ENCODE data around the gene CRACDL. TPM values are rescaled to one million over a fixed set of nuclear protein-coding genes. Genes with fewer than 3 reads are reported as not detected.

Gene CRACDL
- total RNA-seq, 3 donors from 2014 or later (not counting 1 experiment from before 2014, with no cell fraction given): 0.09 to 0.40 (median 0.11) TPM

- Histone ChIP-seq H3K27ac (ENCODE audit: low read length) (no peak overlapping the region), H3K36me3 (ENCODE audit: control insufficient read depth, insufficient read depth, low read length) (no peaks in the 10 kb centered on the region), H3K9me3 (ENCODE audit: control insufficient read depth, insufficient read depth, low read length) (no peaks in the 10 kb centered on the region), H3K4me3 (ENCODE audit: low read length) (no peak overlapping the region), H3K4me1 (ENCODE audit: control insufficient read depth, insufficient read depth, low read length) (peaks cover 29% of the 10 kb centered on the region), H3K27me3 (ENCODE audit: control insufficient read depth, insufficient read depth, low read length) (peaks cover 10% of the 10 kb centered on the region)
- TF ChIP-seq, protein P1, sequence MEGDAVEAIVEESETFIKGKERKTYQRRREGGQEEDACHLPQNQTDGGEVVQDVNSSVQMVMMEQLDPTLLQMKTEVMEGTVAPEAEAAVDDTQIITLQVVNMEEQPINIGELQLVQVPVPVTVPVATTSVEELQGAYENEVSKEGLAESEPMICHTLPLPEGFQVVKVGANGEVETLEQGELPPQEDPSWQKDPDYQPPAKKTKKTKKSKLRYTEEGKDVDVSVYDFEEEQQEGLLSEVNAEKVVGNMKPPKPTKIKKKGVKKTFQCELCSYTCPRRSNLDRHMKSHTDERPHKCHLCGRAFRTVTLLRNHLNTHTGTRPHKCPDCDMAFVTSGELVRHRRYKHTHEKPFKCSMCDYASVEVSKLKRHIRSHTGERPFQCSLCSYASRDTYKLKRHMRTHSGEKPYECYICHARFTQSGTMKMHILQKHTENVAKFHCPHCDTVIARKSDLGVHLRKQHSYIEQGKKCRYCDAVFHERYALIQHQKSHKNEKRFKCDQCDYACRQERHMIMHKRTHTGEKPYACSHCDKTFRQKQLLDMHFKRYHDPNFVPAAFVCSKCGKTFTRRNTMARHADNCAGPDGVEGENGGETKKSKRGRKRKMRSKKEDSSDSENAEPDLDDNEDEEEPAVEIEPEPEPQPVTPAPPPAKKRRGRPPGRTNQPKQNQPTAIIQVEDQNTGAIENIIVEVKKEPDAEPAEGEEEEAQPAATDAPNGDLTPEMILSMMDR (IDR thresholded peaks at IDR 0.05): no peak
- Mint-ChIP-seq H3K9me3 (no peaks in the 10 kb centered on the region), H3K36me3 (no peaks in the 10 kb centered on the region), H3K4me3 (no peak overlapping the region), H3K27me3 (ENCODE audit: low read depth in 2 of 2) (peaks cover 14 to 48% of the 10 kb centered on the region in 2 donors), H3K4me1 (peaks cover 18 to 21% of the 10 kb centered on the region in 2 donors), H3K27ac (no peak overlapping the region)
- intact Hi-C loops (cut with micrococcal nuclease): no loop called here
- DNase-seq (no peak), ATAC-seq (no peak)
- 68% methylated on average over 11 of the region's 11 CpGs for WGBS (ENCODE audit: insufficient coverage)
These were observed 27.8 kb downstream of the CRACDL start for GRCh38 chr2:98907966-98908905.

GRCh38 chr2:98907385-98907784 lies 28.6 kb downstream of the CRACDL start:
- Mint-ChIP-seq H3K4me1 (peaks cover 18 to 21% of the 10 kb centered on the region in 2 donors), H3K9me3 (no peaks in the 10 kb centered on the region), H3K4me3 (no peak overlapping the region), H3K27me3 (ENCODE audit: low read depth in 2 of 2) (peaks cover 9 to 39% of the 10 kb centered on the region in 2 donors), H3K27ac (no peak overlapping the region), H3K36me3 (no peaks in the 10 kb centered on the region)
- no peak overlapping the region for H3K27ac ChIP-seq (ENCODE audit: low read length)
- intact Hi-C loops (cut with micrococcal nuclease): no loop called here
- H3K4me3 ChIP-seq (ENCODE audit: low read length): no peak overlapping the region
- H3K36me3 ChIP-seq (ENCODE audit: control insufficient read depth, insufficient read depth, low read length): no peaks in the 10 kb centered on the region
- 91% methylated on average over 4 of the region's 4 CpGs for WGBS (ENCODE audit: insufficient coverage)
- TF ChIP-seq, protein P1 (IDR thresholded peaks at IDR 0.05): no peak
- no peak for ATAC-seq
- H3K9me3 ChIP-seq (ENCODE audit: control insufficient read depth, insufficient read depth, low read length): no peaks in the 10 kb centered on the region
- H3K4me1 ChIP-seq (ENCODE audit: control insufficient read depth, insufficient read depth, low read length): peaks cover 23% of the 10 kb centered on the region
- H3K27me3 ChIP-seq (ENCODE audit: control insufficient read depth, insufficient read depth, low read length): peaks cover 5% of the 10 kb centered on the region
- no peak for DNase-seq

DNA sequence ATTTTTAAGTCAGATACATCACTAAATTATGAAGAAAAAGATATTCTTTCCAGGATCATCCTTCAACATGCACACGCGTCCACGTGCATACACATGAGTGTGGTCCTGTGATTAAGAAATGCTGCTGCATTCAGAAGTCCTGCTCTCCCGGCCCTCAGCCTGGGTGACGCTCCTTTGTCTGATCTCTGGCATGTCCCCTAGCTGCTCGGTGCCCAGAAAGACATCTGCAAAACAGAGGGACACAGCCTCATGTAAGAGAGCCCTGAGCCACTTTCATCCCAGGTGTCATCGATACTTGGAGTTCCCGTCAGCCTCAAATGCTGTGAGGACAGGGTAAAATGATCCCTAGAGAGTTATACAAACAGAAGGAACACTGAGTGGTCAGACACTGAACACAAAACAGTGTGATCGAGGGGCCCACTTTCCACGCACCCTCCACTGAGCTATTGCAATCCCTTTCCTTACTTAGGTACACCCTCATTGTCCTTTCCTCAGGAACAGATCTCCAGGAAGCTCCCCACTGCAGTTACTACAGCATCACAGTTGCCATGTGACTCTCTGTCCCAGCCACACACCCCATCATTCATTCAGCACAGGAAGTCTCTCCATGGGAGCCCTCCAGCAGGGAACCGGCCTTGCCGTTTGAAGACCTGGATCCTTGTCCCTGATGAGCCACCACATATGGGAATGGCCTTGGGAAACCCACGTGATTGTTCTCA lies 32.1 kb downstream of the CRACDL start:
- no peak for ATAC-seq
- H3K36me3 Mint-ChIP-seq: no peaks in the 10 kb centered on the region
- no peaks in the 10 kb centered on the region for H3K36me3 ChIP-seq (ENCODE audit: control insufficient read depth, insufficient read depth, low read length)
- H3K9me3 ChIP-seq (ENCODE audit: control insufficient read depth, insufficient read depth, low read length): no peaks in the 10 kb centered on the region
- intact Hi-C loops (cut with micrococcal nuclease): no loop called here
- H3K27me3 Mint-ChIP-seq (ENCODE audit: low read depth in 2 of 2): peaks cover 7 to 17% of the 10 kb centered on the region in 2 donors
- no peak for DNase-seq
- no peak overlapping the region for H3K27ac Mint-ChIP-seq
- TF ChIP-seq, protein P1 (IDR thresholded peaks at IDR 0.05): no peak
- H3K27me3 ChIP-seq (ENCODE audit: control insufficient read depth, insufficient read depth, low read length): no peaks in the 10 kb centered on the region
- H3K27ac ChIP-seq (ENCODE audit: low read length): no peak overlapping the region
- 93% methylated on average over 13 of the region's 13 CpGs for WGBS (ENCODE audit: insufficient coverage)
- H3K4me1 Mint-ChIP-seq: peaks cover 5% of the 10 kb centered on the region in 2 donors
- H3K4me3 ChIP-seq (ENCODE audit: low read length): no peak overlapping the region
- no peaks in the 10 kb centered on the region for H3K4me1 ChIP-seq (ENCODE audit: control insufficient read depth, insufficient read depth, low read length)
- H3K4me3 Mint-ChIP-seq: no peak overlapping the region
- H3K9me3 Mint-ChIP-seq: no peaks in the 10 kb centered on the region

Data from natural killer cell (primary cell).